ENCODE data around the gene SLC39A6.
"Not testable (repeated sequence)": the region's sequence is repeated elsewhere in the genome, so short reads cannot be mapped to it uniquely, and the experiment has no call there.

SLC39A6 gene

DNA sequence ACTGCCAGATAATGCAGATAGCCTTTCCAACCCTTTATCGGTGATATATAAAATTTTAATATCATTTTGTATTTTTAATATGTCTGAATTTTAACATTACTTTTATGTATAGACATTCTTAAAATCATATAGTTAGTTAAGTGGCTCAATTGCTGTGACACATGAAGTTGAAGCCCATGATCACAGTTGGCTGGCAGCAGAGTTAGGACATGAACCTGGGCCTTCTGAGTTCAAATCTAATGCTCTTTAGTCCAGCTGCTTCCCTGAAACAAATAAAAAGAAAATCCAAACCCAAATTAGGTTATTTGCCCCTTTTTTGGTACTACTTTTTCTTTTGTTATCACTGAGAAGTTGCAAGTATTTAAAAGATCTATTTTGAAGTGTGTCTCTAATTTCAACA, 6.1 kb upstream of the SLC39A6 start:
- DNase-seq (ENCODE audit: low spot score) = no peak

DNA sequence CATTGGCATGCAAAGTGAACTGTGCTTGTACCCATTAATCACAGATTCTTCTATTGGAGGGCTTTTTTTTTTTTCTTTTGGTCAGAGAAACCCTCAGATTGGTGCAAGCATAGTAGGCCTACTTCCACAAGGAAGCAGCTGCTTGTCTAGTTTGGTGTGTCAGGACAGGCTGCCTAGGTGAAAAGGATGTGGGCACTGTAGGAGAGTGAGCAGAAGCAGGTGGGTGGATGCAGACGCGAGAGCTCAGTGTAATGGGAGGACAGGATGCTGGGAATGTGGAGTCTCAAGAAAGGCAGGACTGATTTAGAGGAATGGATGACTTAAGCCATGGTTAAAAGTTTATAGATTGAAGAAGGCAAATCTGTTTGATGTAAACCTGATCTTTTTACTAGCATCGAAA, 3.6 kb upstream of the SLC39A6 start:
- no peak for DNase-seq (ENCODE audit: low spot score)

DNA sequence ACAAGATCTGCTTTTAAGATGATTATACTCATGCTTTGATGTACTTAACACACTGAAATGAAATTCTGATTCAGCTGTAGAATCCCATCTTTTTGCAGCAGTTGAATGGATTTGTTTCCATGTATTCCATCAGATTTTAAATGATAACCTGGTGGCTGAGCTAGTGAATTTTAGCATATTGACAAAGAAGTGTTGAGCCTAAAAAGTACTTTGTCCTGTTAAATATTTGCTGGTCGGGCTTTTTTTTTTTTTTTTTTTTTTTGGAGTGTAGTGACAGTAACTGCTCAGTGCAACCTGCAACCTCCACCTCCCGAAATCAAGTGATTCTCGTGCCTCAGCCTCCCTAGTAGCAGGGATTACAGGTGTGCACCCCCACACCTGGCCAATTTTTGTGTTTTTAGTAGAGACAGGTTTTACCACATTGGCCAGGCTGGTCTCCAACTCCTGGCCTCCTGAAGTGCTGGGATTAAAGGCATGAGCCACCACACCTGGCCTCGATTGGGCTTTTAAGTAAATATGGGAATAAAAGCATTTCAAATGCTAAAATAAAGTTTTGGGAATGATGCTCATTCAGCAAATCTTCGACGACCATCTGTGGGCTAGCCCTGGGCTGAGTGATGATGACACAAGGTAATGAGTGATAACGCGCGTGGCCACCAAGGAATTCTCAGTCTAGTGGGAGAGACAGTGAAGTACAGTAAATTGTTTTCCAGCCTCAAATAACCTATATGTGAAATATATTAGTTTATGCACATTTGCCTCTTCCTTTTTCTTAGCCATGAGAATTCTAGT, 2.7 kb upstream of the SLC39A6 start:
- no peak for DNase-seq (ENCODE audit: low spot score)

DNA sequence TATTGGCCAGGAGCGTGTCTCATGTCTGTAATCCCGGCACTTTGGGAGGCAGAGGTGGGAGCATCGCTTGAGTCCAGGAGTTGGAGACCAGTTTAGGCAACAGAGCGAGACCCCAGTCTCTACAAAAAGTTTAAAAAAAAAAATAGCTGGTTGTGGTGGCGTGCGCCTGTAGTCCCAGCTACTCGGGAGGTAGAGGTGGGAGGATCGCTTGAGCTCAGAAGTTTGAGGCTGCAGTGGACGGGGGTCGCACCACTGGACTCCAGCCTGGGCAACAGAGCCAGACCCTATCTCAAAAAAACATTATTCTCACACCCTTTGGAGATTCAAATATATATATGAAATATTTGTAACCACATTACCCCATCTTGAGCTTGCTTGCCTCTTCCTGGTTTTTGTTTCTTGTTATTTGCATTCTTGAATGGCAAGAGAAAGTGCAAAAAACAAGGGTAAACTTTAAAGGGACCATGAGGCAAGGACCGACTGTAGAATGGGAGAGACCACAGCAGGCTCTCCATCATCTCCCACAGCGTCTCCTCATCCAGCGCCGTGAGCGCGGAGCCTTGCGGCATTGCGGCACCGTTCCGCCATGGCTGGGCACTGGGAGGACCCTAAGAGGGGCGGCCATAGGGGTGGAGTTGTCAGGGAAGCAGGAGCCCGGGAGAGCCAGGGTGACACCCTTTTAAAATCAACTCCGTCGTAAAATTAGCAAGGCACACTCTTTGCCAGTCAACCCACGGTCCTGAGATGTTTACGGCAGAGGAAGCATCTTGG, 1.9 kb upstream of the SLC39A6 start:
- DNase-seq (ENCODE audit: low spot score) = no peak

DNA sequence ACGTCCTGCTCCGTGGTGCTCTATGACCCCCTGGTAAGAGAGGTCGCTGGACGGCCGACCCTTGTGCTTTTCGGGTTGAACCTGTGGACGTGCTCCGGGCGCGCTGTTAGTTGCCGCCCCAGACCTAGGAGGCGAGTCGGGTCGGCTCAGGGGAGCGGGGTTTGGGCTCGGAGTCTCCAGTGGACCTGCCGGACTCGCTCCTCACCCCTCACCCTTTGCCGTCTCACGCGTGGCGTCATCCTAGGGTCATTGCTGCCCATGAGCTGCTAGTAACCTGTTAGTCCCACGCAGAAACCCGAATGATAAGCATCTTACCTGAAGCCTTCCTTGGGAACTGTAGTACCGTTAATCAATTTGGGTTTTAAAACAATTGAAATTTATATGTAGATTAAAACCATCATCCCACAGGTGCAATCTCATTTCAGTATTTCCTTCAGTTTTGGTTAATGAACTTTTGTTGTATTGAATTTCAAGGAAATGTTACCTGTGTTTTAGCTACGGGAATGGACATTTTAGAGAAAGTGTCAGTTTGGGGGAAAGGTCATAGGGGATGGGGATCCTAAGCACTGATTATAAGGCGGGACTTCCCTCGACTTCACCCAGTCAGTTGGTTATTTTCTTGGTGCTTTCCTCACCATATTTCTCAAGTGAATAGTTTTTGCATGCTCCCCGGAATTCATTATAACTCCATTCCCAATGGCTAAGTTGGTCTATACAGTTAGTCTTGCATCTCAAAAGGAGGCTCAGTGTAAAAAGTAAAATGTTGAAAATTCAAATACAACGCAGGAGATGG, 1.1 kb upstream of the SLC39A6 start:
- DNase-seq (ENCODE audit: low spot score) = no peak

DNA sequence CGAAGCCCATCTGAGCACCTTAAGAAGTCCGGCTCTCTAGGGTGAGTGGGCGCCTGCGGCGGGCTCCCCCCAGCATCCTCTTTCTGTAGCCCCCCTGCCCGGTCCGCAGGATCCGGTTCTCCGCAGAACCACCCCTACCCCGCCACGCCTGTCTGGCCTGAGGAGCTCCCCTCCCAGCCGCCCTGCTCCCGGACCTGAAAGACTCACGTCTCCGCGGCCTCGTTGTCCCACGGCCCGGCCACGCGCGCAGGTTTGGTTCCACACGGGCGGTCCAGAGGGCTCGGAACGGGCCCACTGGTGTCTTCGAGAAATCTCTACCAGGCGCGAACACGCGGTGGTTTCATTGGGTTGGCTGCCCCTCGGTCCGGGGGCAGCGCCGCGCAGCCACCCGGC, 237 bp downstream of the SLC39A6 start:
- DNase-seq (ENCODE audit: low spot score) = no peak

DNA sequence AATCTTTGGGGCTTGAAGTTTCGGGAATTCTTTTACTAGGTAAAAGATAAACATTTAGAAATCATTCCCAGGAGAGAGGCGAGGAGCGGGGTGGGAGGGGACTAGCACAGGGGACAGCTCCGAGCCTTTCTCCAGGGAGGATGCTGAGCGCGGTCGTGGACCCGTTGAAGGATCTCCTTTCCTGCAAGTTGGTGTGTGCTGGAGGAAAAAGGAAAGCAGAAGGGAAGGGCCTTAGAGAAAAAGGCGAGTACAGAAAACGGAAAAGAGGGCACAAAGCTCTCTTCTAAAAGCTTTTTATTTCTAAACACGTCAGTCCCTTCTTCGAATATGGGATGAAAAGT, 640 bp downstream of the SLC39A6 start:
- DNase-seq (ENCODE audit: low spot score) = peak; percentile 39

DNA sequence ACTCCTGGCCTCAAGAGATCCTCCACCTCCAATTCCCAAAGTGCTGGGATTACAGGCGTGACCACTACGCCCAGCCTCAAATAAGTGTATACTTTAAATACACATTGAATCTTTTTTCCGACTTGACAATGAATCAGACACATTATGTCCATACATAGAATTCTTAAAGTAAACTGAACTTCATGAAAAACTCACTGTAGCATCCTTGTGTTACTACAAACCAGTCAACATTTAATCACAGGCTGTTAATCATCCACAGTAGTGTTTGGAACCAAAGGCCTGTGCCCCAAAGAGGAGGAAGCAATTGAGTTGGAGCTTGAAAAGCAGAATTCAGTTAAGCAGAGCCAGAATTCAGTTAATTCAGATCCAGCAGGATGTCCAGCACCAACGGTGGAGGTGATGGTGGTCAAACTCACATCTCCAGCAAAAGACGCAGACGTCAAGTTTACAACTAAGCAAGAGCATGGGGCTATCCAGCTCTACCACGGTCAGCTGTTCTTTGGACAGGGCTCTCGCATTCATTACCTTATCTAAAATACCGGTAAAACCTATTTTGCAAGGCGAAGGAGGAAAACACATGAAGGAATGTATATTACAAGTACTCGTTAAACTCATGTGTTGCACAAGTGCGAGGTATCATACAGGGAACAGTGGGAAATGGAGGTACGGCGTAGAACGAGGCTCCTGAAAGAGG, 1.2 kb downstream of the SLC39A6 start:
- peak; percentile 30 for DNase-seq (ENCODE audit: low spot score)

DNA sequence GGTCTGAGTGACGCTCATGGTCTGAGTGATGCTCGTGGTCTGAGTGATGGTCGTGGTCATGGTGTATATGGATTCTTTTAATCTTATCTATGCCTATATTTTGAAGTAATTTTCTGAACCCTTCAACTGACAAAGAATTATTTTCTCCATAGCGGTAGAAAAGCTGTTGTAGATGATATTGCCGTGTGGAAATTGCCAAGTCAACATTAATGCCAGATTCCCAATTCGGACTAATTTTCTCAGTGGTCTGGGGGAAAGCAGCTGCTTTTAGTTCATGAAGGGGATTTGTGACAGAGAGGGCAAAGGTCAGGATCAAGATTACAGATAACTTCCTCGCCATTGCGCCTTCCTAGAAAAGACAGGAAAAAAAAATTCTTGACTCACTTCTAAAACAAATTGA, 2.5 kb downstream of the SLC39A6 start:
- no peak for DNase-seq (ENCODE audit: low spot score)

DNA sequence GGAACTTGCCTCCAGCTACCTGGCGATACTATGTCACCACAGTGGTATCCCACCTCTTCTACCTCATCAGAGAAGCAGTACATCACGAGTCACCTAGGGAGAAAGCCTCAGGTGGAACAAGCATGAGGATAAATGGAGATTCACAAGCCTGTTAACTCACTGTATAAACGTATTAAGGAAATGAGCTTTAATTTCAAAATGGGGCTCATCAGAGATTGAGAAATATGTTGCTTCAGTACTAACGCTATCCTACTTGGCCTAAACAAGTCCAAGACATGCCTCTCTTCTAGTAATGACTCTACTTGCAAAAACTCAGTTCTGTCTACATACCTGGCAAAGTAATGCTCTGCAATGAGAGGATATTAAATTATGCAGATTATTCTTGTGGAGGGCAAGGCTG, 4.3 kb downstream of the SLC39A6 start:
- DNase-seq (ENCODE audit: low spot score) = no peak

DNA sequence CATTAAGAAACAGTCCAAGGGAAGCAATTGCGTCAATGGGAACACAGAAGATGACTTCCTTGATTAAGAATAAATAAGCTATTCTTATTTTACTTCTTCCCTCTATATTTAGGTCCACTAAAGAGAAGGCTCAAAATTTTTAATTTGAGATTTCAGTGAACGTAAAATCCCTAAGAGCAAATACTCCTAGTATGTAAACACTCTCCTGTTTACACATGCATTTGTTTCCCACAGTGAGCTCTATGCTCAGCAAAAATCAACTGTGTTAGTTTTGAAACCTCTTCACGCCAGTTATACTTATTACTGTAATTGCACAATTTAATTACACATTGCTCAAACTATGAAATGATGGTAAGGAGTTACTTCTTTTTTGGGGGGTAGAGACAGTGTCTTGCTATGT, 8.8 kb downstream of the SLC39A6 start:
- DNase-seq (ENCODE audit: low spot score) = no peak

DNA sequence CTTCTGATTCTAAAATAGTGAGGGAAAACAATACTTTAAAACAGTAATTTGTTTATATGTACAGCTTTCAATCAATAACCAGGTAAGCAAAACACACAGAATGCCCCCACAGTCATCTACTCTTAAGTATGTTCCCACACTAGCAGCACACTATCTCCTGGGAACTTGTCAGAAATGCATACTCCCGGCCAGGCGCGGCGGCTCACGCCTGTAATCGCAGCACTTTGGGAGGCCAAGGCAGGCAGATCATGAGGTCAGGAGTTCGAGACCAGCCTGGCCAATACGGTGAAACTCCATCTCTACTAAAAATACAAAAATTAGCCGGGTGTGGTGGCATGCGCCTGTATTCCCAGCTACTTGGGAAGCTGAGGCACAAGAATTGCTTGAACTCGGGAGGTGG, 12.4 kb downstream of the SLC39A6 start:
- DNase-seq (ENCODE audit: low spot score) = not testable (repeated sequence)

DNA sequence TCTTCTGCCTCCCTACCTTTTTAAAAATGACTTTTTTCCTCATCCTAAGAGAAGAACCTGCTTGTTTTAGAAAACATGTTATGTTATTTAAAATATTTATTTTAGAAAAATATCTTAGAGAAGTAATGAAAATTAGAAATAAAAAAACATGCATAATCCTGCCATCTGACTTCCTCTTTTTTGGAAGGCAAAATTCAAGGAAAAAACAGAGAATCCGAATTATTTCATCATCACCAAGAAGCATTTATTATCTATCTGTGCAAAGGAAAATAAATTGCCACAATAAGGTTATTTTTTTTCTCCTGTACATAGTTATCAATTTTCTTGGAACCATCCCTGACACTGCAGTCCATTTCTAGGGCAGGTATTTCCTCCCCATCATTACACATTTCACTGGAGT, 14.4 kb downstream of the SLC39A6 start:
- no peak for DNase-seq (ENCODE audit: low spot score)

DNA sequence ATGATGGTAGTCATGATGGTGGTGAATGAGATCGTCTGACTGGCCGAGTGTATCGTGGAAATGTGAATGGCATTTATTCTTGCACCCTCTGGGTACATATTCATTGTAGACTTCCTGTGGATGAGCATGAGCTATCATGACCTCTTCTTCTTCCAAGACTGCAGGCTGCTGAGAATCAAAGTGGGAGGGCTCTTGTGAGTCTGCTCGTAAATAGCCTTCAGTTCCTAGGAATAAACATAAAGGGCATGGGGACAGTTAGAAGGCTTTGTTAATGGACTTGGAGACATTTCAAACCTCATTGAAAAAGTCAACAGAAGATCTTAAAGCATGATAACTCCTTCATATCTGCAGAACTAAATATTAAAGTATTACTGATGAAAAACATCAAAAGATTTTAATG, 14.9 kb downstream of the SLC39A6 start:
- no peak for DNase-seq (ENCODE audit: low spot score)

DNA sequence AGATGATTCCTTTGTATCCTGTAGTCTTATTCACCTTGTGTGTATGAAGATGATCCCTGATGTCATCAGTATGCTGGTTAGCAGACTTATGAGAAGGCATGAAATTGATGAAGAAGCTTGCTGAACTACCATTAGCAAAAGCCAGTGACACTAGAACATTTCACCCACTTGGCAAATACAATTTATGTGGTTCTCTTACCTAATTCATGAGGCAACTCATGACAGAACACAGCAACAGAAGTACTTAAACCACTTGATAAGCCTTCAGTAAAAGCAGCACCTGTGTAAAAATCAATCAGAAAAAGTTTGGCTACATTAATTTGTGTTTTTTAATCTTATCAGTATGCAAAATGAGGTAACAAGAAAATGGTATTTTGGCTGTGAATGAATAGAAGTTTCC, 16.8 kb downstream of the SLC39A6 start:
- DNase-seq (ENCODE audit: low spot score) = no peak

DNA sequence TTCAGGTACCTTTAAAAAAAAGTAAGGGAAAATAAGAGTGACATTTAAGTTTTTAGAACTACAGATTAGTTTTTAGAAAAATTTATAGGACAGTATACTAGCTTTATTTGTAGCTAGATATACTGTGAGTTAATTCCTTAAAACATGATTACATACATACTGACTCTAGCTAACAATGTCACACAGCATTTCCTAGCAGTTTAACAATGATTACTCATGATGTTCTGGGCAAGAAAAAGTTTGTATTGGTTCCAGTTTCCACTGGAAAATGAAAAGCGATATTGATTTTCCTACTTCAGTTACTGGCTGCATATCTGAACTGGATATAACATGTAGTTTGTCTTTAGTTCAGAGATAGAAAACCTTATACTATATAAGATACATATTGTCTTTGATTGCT, 19.4 kb downstream of the SLC39A6 start:
- DNase-seq (ENCODE audit: low spot score) = no peak

DNA sequence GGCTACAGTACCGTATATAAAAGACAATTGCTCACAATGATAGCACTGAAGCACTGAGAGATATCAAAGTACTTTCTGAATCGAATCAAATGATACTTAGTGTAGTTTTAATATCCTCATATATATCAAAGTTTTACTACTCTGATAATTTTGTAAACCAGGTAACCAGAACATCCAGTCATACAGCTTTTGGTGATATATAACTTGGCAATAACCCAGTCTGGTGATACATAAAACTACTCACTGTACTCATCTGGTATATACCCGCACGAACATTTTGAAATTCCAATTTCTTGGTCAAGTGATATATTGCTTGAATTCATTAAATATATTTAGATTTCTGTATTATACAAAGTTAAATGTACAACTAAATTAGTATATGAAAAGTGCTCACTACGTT, 20.5 kb downstream of the SLC39A6 start:
- DNase-seq (ENCODE audit: low spot score) = no peak

DNA sequence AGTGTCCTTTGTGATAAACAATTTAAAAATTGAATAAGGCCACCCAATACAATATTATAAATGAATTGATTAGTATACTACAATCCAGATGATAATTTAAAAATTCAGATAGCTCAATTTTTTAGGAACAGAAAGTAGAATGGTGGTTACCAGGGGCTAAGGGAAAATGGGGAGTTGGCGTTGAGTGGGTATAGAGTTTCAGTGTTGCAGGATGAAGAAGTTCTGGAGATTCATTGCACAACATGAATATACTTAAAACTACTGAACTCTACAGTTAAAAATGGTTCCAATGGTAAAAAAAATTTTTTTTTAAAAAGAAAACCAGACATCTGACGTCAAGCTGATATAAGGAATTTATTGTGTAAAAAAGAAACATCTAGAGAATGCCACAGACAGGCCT, 20.9 kb downstream of the SLC39A6 start:
- no peak for DNase-seq (ENCODE audit: low spot score)

DNA sequence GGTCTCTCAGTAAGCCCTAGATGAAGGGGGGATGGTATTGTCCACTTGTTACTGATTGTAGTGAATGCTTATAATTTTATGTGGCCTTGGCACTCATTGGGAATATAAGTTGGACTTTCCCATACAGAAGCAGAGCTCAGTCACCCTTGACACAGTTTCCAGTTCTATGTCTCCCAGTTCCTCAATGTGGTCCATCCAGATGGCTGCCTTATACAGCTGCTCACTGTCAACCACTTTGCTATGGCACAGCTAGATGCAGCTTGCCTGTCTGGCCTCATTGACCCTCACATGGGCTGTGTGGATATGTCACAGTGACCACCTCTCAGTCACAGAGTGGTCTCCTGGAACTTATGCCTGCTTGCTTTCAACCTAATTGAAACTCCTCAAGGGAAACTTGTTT, 21.7 kb downstream of the SLC39A6 start:
- no peak for DNase-seq (ENCODE audit: low spot score)

DNA sequence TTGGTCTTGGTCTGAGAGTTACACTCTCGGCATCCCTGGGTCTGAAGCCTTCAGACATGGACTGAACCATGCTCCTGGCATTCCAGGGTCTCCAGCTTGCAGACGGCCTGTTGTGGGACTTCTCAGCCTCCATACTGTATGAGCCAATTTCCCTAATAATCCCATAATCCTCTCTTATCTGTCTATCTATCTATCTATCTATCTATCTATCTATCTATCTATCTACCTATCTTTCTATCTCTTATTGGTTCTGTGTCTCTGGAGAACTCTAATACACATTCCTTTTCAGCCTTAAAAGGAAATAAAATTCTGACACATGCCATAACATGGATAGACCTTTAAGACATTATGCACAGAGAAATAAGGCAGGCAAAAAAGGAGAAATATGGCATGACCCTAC, 24.4 kb downstream of the SLC39A6 start:
- no peak for DNase-seq (ENCODE audit: low spot score)

DNA sequence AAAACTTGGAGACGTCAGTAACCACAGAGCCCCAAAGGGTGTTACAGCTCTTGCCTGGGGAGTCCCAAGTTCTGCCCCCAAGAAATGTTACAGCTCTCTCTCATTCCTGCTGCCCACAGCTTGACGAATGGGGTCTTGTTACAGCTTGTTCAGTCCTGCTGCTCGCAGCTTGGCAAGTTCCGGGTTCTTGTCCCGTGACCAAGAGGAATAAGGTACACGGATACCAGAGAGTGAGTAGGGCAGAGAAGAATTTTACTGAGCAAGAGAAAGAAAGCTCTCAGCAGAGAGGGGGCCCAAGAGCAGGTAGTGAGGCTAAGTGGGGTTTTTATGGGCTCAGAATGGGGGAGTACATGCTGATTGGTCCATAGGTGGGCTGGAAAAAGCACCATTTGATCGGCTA, 27.2 kb downstream of the SLC39A6 start:
- DNase-seq (ENCODE audit: low spot score) = no peak

DNA sequence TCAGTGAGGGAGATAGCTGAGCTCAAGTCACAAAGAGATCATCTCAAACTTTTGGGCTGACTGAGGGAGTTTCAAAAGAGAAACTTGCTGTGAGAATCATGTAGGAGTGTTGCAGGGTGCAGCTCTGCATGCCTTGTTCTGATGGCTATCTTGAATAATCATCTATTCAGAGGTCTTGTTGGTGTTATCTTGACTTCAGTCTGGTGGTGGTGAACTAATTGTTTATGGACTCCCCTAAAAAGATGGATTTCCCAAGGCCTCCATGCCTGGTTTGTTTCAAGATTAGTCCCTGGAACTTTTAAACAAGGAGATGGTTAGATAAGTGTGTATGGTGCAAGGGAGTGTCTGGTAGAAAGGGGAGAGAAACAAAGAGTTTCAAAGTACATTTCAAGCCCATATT, 29.8 kb downstream of the SLC39A6 start:
- no peak for DNase-seq (ENCODE audit: low spot score)

Data from cerebellar cortex (tissue), 1 donor.